ENCODE measurements around the gene ELK1.

GRCh38 chrX:47674776-47675175 lies 24.4 kb upstream of the ELK1 start:
- TF ChIP-seq CTCF (IDR thresholded peaks at IDR 0.05 in 2 of 3, conservative IDR thresholded peaks at IDR 0.05 in 1 of 3; ENCODE audit: borderline replicate concordance in 1 of 3, insufficient read depth in 1 of 3, low read depth in 2 of 3, low read length in 2 of 3) (no peak), EZH2 (IDR thresholded peaks at IDR 0.05) (no peak), EZH2phosphoT487 (IDR thresholded peaks at IDR 0.05; ENCODE audit: borderline replicate concordance) (no peak), POLR2A (IDR thresholded peaks at IDR 0.05; ENCODE audit: borderline replicate concordance, extremely low read depth, insufficient read depth, insufficient read length) (no peak), TCF7L2 (IDR thresholded peaks at IDR 0.05; ENCODE audit: borderline replicate concordance, extremely low read depth, insufficient read depth, insufficient read length) (no peak), POLR2AphosphoS5 (IDR thresholded peaks at IDR 0.05; ENCODE audit: low read depth, low read length) (no peak)
